ENCODE data around the gene COL15A1.

The COL15A1 gene

DNA sequence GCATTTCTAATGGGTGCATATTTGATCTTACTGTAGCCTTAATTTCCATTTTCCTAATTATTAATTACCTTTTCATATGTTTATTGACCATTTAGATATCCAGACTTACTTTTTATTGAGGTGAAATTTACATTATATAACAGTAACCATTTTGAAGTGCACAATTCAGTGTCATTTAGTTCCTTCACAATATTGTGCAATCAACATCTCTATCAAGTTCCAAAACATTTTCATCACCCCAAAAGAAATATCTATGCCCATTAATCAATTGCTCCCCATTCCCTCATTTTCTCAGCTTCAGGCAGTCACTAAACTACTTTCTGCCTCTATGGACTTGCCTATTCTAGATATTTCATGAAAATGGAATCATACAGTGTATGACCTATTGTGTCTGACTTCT is 5.9 kb downstream of the COL15A1 start:
- no peak for DNase-seq (ENCODE audit: low read depth)

GRCh38 chr9:98950262-98950661 is 6.6 kb downstream of the COL15A1 start:
- DNase-seq (ENCODE audit: low read depth): no peak

GRCh38 chr9:98951967-98952366 is 8.3 kb downstream of the COL15A1 start:
- DNase-seq (ENCODE audit: low read depth): no peak

- DNase-seq (ENCODE audit: low read depth): no peak
These were observed 10.0 kb downstream of the COL15A1 start for GRCh38 chr9:98953581-98954243.

DNA sequence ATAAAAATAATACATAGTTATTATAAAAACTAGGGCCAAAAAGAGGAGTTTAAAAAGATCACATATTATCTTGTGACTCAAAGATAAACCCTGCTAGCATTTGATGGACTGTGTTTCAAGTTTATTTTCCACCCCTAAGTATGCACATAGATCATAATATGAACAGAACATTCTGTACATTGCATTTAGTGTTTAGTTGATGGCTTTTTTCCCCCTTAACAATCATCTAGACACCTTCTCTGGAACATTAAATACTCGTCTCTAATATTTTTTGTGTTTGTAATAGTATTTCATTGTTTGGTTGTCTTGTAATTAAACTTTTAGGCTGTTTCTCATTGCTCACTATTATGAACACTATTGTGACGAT is 10.5 kb downstream of the COL15A1 start:
- no peak for DNase-seq (ENCODE audit: low read depth)

DNA sequence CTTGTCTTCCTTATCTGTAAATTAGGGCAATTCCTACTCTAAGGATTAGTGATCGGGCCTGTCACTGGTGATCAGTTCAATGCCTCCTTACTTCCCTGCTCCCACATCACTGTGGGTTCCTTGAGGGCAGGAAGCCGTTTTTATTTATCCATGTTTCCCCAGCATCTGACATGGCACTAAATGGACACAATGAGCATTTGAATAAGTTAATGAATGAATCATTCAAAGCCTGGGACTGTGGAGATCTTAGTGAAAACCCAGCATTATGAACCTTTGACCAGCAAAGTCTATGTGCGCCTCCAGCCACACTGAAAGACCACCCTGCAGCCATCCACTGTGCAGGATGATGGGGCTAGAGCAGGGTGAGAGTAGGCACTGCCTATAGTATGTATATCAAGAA is 11.6 kb downstream of the COL15A1 start:
- no peak for DNase-seq (ENCODE audit: low read depth)

DNA sequence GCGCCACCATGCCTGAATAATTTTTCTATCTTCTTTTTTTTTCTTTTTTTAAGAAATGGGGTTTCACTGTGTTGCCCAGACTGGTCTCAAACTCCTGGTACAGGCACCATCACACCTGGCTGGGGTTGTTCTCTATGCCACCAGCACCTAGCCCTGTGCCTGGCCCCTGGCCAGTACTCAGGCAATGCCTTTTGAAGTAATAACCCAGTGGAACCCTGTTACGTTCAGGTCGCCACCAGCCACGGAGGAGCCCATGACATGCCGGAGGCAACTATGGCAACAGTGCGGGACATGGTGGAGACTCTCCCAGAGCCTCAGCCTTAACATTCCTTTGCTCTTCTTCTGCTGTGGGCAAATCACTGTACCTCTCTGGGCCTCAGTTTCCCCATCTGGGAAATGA is 14.1 kb downstream of the COL15A1 start:
- DNase-seq (ENCODE audit: low read depth): no peak

DNA sequence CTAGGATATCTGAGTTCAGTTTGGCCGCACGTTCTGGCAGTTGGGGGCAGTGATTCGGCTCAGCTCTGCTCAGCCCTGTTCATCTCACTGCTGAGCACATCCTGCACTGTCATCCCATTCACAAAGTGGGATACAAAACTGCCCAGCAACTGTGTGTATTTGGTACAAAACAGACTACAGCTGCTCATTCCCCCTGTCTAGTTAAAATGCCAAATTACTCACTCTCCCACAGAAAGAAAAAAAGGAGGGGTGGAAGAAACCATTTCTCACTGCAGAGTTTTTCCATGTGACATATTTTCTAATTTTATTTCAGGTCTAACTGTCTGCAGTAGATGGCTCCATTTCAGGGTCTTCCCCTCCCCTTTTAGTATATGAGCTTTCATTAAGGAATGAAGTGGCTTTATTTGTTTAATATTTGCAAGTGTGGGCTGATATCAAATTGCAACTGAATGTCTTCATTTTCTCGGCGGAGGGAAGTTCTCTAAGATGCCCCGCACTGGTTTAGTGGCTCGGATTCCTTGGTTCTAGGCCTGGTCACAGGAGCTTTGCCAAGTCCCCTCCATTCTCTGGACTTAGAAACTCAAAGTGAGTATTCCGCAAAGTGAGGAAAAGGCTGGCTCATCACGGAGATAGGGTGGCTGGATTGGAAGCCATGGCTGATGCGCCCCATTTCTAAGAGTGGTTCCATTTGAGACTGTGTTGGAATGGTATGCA is 14.7 kb downstream of the COL15A1 start:
- DNase-seq (ENCODE audit: low read depth): no peak

DNA sequence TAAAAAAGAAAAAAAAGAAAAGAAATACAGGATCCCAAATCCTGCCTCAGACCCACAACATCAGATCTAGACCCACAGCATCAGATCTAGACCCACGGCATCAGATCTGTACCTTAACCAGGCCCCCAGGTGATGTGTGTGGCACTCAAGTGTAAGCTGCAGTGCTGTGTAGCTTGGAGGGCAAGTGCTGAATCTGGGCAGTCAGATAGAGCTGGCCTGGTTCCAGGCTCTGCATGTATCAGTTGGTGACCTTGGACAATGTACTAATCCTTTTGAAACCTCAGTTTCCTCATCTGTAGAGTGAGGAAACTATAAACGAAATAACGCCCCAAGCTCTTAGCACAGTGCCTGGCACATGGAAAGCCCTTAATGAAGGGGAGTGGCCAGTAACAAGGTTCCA is 16.7 kb downstream of the COL15A1 start:
- DNase-seq (ENCODE audit: low read depth): no peak

- DNase-seq (ENCODE audit: low read depth): no peak
These were observed 17.9 kb downstream of the COL15A1 start for GRCh38 chr9:98961513-98962180.

- DNase-seq (ENCODE audit: low read depth): no peak
These were observed 18.5 kb downstream of the COL15A1 start for GRCh38 chr9:98962181-98962560.

- no peak for DNase-seq (ENCODE audit: low read depth)
These were observed 19.2 kb downstream of the COL15A1 start for GRCh38 chr9:98962861-98963260.

DNA sequence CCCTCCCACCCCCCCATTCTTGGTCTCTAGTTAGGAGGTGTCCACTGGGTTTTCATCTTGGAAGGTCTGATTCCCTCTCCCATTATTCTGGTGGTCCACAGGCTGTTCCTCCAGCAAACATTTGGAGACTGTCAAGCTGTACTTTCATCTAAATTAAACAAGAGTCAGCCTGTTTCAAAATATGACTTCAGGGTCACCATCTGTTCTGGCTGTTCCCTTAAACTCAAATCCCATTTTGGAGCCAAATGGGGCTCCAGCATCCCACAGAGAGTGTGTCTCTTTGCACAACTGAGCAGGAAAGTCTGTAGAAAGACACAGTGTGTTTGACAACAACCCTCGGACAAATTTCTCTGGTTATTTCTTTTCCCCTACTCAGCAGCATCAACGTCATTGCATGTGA is 20.5 kb downstream of the COL15A1 start:
- DNase-seq (ENCODE audit: low read depth): no peak

GRCh38 chr9:98964911-98965336 is 21.2 kb downstream of the COL15A1 start:
- no peak for DNase-seq (ENCODE audit: low read depth)

- DNase-seq (ENCODE audit: low read depth): no peak
These were observed 23.0 kb downstream of the COL15A1 start for GRCh38 chr9:98966676-98967075.

DNA sequence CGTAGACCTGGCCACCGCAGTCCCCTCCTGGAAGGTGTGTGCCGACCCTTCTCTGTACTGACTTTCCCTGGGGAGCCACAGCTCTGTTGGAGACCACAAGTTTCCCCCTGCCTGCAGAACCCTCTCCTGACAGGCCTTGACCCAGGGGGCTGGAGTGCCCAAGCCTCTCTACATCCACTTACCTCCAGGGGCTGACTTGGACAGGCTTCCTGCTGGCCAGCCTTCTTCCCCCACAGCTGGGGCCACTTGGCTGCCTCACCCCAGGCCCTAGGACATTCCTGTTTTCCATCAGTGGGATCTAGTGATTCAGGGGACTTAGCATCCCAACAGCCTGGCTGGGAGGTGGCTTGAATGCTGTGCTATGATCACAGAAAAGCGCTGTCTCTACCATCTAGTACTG is 23.6 kb downstream of the COL15A1 start:
- no peak for DNase-seq (ENCODE audit: low read depth)

GRCh38 chr9:98967680-98968079 is 24.0 kb downstream of the COL15A1 start:
- DNase-seq (ENCODE audit: low read depth): no peak

DNA sequence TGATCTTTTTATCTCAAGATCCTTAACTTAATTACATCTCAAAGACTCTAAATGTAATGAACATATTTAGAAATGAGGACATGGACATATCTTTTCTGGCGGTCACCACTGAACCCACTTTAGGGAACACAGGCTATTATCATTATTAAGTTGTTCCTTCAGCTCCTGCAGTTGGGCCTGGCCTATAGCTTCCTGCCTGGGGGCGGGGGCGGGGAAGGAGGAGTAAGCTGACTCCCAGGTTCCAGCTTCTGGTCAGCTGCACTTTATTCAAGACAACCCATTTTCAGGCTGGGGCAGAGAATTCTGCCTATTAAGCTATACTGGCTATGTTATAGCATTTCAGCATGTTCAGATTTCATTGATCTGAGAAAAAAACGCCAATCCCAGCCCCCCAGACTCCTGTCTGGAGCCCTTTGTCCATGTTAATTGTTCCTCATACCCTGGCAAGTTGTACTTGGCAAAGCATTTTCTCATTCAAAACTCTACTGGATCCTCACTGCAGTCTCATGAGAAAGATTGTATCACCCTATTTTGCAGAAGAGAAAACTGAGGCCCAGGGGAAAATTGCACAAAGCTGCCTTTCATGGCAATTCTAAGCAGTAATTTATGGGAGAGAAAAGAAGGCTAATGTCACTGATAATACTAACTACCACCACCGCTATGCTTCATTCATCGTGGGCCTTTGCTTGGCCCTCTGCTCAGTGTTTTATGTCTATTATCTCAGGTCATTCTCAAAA is 25.1 kb downstream of the COL15A1 start:
- no peak for DNase-seq (ENCODE audit: low read depth)

DNA sequence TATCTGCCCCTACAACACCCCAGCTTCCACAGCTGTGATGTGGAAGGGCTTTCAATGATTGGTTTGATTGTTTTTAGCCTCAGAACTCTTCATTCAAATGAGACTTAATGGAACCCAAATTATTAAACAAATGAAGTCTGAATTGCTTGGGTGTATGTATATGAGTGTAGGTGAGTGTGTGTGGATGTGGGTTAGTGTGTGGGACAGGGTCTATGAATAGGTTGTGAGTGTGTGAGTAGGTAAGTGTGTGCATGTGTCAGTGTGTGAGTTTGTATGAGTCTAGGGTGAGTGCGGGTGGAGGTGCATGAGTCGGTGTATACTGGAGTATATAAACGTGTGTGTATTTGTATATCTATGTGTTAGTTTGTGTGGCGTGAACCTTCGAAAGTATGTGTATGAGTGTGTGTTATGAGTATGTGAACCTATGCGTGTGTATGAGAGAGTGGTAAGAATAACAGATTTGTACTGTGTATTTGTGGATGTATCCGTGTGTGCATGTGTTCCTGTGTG is 26.9 kb downstream of the COL15A1 start:
- DNase-seq (ENCODE audit: low read depth): no peak

DNA sequence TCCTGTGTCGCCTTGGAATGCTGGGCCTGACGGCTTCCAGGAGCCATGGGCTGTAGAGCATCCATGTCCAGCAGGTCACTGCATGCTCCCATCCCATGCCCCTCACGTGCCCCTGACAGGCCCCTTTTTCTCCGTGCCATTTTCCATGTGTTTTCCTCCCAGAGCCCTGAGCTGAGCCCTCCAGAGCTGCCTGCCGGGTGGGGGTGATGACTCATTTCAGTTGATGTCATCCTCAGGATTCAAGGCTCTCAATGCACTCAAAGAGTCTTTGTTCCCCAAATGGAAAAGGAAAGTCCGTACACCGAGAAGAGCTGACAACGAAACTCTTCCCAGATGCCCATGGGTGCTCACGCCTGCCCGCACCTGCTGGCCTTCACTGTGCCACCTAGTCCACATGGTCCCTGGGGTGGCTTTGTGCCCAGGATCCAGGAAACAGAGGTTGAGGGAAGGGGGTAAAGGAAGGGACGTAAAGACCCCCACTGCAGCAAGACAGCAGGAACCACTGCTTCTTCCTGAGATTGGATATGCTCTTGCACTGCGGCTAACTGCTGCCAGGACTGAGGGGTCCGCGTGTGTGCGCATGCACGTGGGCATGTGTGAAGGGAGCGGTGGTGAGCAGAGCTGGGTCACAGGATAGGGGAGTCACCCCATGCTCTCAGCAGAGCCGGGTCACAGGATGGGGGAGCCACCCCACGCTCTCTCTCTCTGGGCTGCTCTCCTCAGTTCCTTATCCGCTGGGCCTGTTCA is 27.6 kb downstream of the COL15A1 start:
- no peak for DNase-seq (ENCODE audit: low read depth)

GRCh38 chr9:98971915-98972223 is 28.2 kb downstream of the COL15A1 start:
- no peak for DNase-seq (ENCODE audit: low read depth)

- no peak for DNase-seq (ENCODE audit: low read depth)
These were observed 29.0 kb downstream of the COL15A1 start for GRCh38 chr9:98972716-98973115.

Measured in activated T-cell treated with anti-CD3 and anti-CD28 coated beads for 24 hours (primary cell).